Ramos (cell line): ENCODE results near the gene OR4C15.

Experiments
- in situ Hi-C: fragments of 300-500 bp; cut with MboI; formaldehyde crosslinking; loops from one replicate; pipeline ENCODE4 v1.14.3; 2022; ENCODE audit warnings: low sequenced_read_pairs; ENCODE audit not compliant: unreplicated experiment

OR4C15 gene

DNA sequence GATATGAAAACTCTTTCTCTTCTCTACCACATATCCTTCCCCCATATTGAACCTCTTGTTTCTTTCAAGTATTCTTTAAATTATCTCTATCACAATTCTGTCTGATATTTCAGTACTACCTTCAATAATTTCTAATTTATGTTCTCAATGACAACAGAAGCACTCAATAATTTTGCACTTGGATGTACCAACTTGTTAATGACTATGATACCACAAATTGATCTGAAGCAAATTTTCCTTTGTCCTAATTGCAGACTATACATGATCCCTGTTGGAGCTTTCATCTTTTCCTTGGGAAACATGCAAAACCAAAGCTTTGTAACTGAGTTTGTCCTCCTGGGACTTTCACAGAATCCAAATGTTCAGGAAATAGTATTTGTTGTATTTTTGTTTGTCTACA is at the start of gene OR4C15:
TSS of gene OR4C15 (plus strand) at position 301 of the 400 bp plus-strand sequence. CDS start at position 301, 0 bp downstream.
- in situ Hi-C loops, result no loop called here

DNA sequence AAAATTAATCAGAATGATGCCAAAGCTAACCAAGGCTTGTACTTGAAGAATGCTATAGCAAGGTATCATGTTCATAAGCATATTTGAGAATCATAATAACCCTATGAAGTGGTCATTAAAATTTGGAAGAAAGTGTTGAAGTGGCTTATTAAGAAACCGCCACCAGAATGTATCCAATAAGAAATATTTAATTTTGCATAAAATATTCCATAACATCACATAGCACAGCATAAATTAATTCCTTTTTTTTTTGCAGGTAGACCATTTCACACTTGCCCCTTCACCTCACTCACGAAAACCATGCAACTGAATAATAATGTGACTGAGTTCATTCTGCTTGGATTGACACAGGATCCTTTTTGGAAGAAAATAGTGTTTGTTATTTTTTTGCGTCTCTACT is 17.6 kb downstream of the OR4C15 start, which contains the start of gene OR4C16:
TSS of gene OR4C16 (plus strand) at position 301 of the 400 bp plus-strand sequence. CDS start at position 301, 0 bp downstream.
- in situ Hi-C loops, result no loop called here

DNA sequence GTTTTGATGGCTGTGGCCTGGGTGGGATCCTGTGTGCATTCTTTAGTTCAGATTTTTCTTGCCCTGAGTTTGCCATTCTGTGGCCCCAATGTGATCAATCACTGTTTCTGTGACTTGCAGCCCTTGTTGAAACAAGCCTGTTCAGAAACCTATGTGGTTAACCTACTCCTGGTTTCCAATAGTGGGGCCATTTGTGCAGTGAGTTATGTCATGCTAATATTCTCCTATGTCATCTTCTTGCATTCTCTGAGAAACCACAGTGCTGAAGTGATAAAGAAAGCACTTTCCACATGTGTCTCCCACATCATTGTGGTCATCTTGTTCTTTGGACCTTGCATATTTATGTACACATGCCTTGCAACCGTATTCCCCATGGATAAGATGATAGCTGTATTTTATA is 18.3 kb downstream of the OR4C15 start:
- in situ Hi-C loops, result no loop called here
